Cardiac fibroblast (primary cell): ENCODE measurements around the gene CCDC85B.
A peak's percentile ranks its signal among the peaks of the same experiment; 100 is the strongest.

ENCODE experiments used
- DNase-seq, 2 donors: peaks; one replicate each; pipeline versions ENCODE4 v3.0.0 to v3.0.0-alpha.2; 2010; ENCODE audit warnings: low read depth in 2 of 2
- H3K4me3 ChIP-seq, 2 donors: replicated peaks in 1 of 2; 1 replicate in 1 of 2; 2 replicates in 1 of 2; pipeline ENCODE4 v1.5.1; 2011; ENCODE audit warnings: low read depth in 2 of 2, low read length in 2 of 2, mild to moderate bottlenecking in 2 of 2, moderate library complexity in 1 of 2
- CTCF ChIP-seq: IDR thresholded peaks from one replicate; pipeline ENCODE4 v1.5.1; 2011; ENCODE audit warnings: low read depth, mild to moderate bottlenecking, low read length, inconsistent platforms

CCDC85B gene

GRCh38 chr11:65870706-65871681, 19.5 kb upstream of the CCDC85B start:
- no peak for TF ChIP-seq CTCF
- H3K4me3 ChIP-seq: peak overlapping the region; percentile 61 to 65
- no peak for DNase-seq

- peak; percentile 34 for TF ChIP-seq CTCF
- DNase-seq: peak in 1 of 2 donors; percentile 51
- H3K4me3 ChIP-seq: peak overlapping the region; percentile 61 to 65
Observed at GRCh38 chr11:65871811-65872548, 18.5 kb upstream of the CCDC85B start.

GRCh38 chr11:65872586-65873317, 17.7 kb upstream of the CCDC85B start, which contains the start of gene EFEMP2:
Gene EFEMP2, minus strand, starts transcription at chr11:65872800. Its CDS starts 446 bp downstream, at chr11:65872354.
- H3K4me3 ChIP-seq: peak within 1 kb of the TSS; percentile 61 to 65
- TF ChIP-seq CTCF: no peak
- DNase-seq: peak in 1 of 2 donors; percentile 65

- TF ChIP-seq CTCF: no peak
- peak; percentile 93 to 95 for DNase-seq
- peak overlapping the region; percentile 59 to 65 for H3K4me3 ChIP-seq
Observed at GRCh38 chr11:65873318-65874156, 16.9 kb upstream of the CCDC85B start.

- H3K4me3 ChIP-seq: no peak within 1 kb of the TSS
- TF ChIP-seq CTCF: no peak
- DNase-seq: no peak
Observed at GRCh38 chr11:65879617-65880016, 10.9 kb upstream of the CCDC85B start, which contains the start of gene CTSW. Gene CTSW, plus strand, starts transcription at chr11:65879837. Its CDS starts 18 bp downstream, at chr11:65879855.
